Measurements from ENCODE around the gene MPZL1.
A peak's percentile ranks its signal among the peaks of the same experiment; 100 is the strongest.

Gene MPZL1

DNA sequence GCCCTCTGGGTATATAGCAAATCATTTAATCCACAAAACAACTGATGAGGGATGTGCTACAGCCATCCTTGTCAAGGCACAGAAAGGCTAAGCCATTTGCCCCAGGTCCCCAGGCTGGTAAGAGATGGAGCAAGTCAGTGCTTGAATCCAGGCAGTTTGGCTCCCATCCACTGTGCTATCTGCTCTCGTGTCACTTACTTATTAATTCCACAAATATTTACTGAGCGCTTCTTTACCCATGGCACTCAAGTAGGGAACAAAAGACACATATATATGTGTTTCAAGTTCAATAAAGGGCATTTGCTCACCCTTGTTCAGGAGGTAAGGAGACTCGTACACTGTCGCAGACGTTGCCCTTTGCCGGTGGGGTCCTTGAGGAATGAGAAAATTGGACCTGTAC, 38.6 kb upstream of the MPZL1 start:
- TF ChIP-seq, protein P1, sequence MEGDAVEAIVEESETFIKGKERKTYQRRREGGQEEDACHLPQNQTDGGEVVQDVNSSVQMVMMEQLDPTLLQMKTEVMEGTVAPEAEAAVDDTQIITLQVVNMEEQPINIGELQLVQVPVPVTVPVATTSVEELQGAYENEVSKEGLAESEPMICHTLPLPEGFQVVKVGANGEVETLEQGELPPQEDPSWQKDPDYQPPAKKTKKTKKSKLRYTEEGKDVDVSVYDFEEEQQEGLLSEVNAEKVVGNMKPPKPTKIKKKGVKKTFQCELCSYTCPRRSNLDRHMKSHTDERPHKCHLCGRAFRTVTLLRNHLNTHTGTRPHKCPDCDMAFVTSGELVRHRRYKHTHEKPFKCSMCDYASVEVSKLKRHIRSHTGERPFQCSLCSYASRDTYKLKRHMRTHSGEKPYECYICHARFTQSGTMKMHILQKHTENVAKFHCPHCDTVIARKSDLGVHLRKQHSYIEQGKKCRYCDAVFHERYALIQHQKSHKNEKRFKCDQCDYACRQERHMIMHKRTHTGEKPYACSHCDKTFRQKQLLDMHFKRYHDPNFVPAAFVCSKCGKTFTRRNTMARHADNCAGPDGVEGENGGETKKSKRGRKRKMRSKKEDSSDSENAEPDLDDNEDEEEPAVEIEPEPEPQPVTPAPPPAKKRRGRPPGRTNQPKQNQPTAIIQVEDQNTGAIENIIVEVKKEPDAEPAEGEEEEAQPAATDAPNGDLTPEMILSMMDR (IDR thresholded peaks at IDR 0.05; ENCODE audit: control extremely low read depth, extremely low read depth, low read depth, missing control alignments): no peak
- POLR2A ChIA-PET: no interaction called here
- CTCF ChIA-PET: no interaction called here
- DNase-seq (ENCODE audit: extremely low spot score): no peak

DNA sequence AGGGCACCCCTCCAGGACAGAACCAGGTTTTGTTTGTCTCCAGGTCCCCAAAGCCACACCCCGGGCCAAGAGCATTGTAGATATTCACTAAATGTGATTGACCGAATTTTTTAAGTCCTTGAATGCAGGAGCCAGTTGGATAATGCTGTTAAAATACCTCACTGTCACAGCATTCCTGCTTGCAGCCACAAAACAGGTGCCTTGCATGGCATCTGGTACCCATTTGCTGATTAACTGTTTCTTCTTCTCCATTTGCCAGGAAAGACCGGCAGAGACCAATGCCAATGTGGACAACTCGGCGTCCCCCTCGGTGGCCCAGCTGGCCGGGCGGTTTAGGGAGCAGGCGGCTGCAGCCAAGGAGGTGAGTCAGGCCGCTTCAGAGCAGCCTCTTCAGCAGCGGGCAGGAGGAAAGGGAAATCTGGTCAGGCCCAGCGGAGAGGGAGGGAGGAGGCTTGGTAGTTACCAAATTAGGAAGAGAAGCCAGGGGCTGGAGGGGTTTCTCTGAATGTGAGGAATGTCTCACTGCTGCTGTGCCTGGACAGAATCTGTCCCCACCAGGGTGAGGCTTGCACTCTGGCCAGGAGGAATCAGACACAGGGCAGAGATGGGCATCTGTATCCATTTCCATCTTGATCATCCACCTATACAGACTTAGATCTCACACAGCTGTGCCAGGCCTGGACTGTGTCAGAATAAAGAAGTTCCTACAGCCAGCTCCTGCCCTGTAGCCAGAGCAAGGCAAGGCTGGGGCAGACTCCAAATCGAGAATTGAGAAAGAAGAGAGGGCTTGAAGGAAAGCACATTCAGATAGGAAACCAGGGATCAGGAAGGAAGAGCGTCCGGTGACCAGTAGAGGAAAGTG, 37.9 kb upstream of the MPZL1 start:
- ChIA-PET POLR2A (no interaction called here), CTCF (no interaction called here)
- DNase-seq (ENCODE audit: extremely low spot score): no peak
- TF ChIP-seq, protein P1 (IDR thresholded peaks at IDR 0.05; ENCODE audit: control extremely low read depth, extremely low read depth, low read depth, missing control alignments): no peak

DNA sequence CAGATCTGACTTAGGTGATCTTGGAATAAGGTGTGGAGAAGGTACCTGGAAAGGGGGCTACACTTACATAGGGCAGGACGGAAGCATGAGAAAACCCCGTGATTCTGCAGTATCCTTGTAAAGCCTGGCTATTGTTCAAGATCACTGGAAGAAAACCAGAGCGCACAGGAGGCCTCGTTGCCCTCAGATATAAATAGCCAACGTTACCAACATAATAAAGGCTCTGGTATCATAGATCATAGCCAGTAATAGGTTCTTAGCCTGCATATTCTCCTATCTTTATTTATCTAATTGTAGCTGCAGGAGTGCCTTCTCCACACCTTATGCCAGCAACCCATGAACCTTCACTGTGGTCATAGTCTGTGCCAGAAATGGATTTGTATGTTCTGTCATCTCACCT, 35.9 kb upstream of the MPZL1 start:
- TF ChIP-seq, protein P1 (IDR thresholded peaks at IDR 0.05; ENCODE audit: control extremely low read depth, extremely low read depth, low read depth, missing control alignments): no peak
- ChIA-PET CTCF (interaction anchor here (2.9 to 3.8 kb wide), 7 partner anchors 10 to 145 kb away, joined by 14 to 102 read pairs (median 27); no protein-coding TSS in a partner anchor), POLR2A (no interaction called here)
- DNase-seq (ENCODE audit: extremely low spot score): no peak

DNA sequence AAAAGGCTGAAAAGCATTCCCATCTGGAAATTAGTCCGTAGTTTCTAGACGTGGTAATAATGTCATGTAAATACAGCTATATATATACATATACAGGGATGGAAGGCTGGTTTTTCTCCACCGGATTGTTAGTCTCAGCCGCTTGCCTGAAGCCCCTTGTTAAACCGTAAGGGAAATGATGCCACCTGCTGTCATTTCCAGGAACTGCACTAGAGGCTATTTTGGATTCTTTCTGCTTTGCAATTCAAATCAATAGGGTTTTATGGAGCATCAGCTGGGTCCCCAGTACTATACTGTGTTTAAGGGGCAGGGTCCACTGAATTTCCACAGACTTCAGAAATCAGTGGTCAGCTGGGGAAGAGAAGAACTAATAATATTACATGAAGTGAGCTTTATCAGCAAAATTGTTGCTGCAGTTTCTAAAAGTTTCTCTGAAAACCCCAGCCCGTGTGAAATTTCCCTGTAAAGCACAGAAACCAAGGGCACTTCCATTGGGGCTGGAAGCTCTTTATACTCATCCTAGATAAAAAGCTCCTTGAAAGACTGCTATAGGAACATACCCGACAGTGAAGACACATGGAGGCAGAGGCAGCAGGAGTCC, 33.8 kb upstream of the MPZL1 start:
- ChIA-PET POLR2A (interaction anchor here (0.7 kb wide), 1 partner anchor 884 kb away, joined by 4 read pairs; no protein-coding TSS in a partner anchor), CTCF (interaction anchor here (0.6 to 3.8 kb wide), 62 partner anchors 8 to 778 kb away, joined by 3 to 102 read pairs (median 6); partner anchors contain the start of genes CREG1 and RCSD1)
- DNase-seq (ENCODE audit: extremely low spot score): peak; percentile 78
- TF ChIP-seq, protein P1 (IDR thresholded peaks at IDR 0.05; ENCODE audit: control extremely low read depth, extremely low read depth, low read depth, missing control alignments): peak; percentile 87

DNA sequence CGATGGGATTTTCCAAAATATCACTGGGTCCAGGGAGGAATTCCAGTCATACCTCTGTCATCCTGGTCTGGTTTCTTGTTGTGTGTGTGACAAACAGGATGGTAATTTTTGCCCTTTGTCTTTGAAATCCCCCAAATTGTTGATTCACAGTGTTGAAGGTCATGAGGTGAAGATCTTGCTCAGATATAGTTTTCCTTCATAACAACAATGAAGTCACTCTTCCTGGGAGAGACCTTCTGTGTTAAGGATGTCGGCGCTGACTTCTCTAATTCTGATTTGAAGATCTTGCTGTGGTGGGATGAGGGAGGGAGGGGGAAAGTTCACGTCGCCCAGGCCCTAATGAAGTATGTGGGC, 32.2 kb upstream of the MPZL1 start:
- ChIA-PET POLR2A (no interaction called here), CTCF (interaction anchor here (1.2 to 2.3 kb wide), 3 partner anchors 10 to 155 kb away, joined by 3 to 7 read pairs (median 4); no protein-coding TSS in a partner anchor)
- TF ChIP-seq, protein P1 (IDR thresholded peaks at IDR 0.05; ENCODE audit: control extremely low read depth, extremely low read depth, low read depth, missing control alignments): no peak
- DNase-seq (ENCODE audit: extremely low spot score): no peak

DNA sequence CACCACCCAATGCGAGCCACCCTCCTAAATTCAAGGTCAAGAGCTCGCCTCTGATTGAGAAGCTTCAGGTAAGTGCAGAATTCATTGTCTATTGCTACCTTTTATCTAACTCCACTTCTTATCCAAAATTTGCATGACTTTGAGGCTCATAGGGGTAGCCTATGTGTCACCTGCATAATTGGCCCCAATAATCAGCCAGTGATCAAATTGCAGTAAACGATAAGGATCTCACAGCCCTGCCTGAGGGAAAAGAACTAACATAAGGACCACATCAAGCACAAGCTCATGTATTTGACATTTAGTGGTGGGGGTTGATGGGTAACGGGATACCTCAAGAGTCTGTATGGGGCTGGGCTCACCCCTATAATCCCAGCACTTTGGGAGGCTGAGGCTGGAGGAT, 31.7 kb upstream of the MPZL1 start:
- no peak for DNase-seq (ENCODE audit: extremely low spot score)
- ChIA-PET POLR2A (no interaction called here), CTCF (interaction anchor here (0.9 to 2.3 kb wide), 5 partner anchors 8 to 156 kb away, joined by 3 to 7 read pairs (median 3); no protein-coding TSS in a partner anchor)
- TF ChIP-seq, protein P1 (IDR thresholded peaks at IDR 0.05; ENCODE audit: control extremely low read depth, extremely low read depth, low read depth, missing control alignments): no peak
